Neutrophil (primary cell): ENCODE results near the gene CYBRD1.

Experiments
- H3K27ac ChIP-seq: fragments of 200-600 bp; sonication (generic); 2 replicates; pipeline ENCODE4 v1.5.1; 2016; ENCODE audit warnings: mild to moderate bottlenecking, moderate library complexity
- H3K27me3 ChIP-seq: fragments of 200-600 bp; sonication (generic); 2 replicates; pipeline ENCODE4 v1.6.0; 2016; ENCODE audit warnings: mild to moderate bottlenecking
- H3K36me3 ChIP-seq: fragments of 200-600 bp; sonication (generic); 2 replicates; pipeline ENCODE4 v1.5.1; 2017
- H3K4me1 ChIP-seq, 2 experiments: fragments of 200-600 bp in 1 of 2; sonication (generic) in 1 of 2; 1 replicate in 1 of 2; 2 replicates in 1 of 2; pipeline versions ENCODE4 v1.5.1 to v1.6.1; 2013 to 2016; ENCODE audit warnings: low read depth in 1 of 2, low read length in 1 of 2, mild to moderate bottlenecking in 1 of 2, moderate library complexity in 1 of 2; ENCODE audit not compliant: control insufficient read depth in 1 of 2, insufficient read depth in 1 of 2
- H3K4me3 ChIP-seq, 2 experiments: fragments of 200-600 bp in 1 of 2; sonication (generic) in 1 of 2; 1 replicate in 1 of 2; 2 replicates in 1 of 2; pipeline ENCODE4 v1.5.1; 2013 to 2016; ENCODE audit warnings: low read depth in 1 of 2, low read length in 1 of 2, mild to moderate bottlenecking in 1 of 2, moderate library complexity in 1 of 2
- H3K9me3 ChIP-seq: fragments of 200-600 bp; sonication (generic); 2 replicates; pipeline ENCODE4 v1.5.1; 2016
- CTCF ChIP-seq: fragments of 200-600 bp; sonication (generic); IDR thresholded peaks from 2 replicates; pipeline ENCODE4 v1.5.1; 2016; ENCODE audit warnings: antibody characterized with exemption

The CYBRD1 gene

GRCh38 chr2:171522052-171522787 lies at the start of gene CYBRD1:
CYBRD1 (plus strand) TSS chr2:171522474; CDS start chr2:171522546, 72 bp downstream.
- TF ChIP-seq CTCF = no peak
- Histone ChIP-seq H3K9me3 (no peaks in the 10 kb centered on the region), H3K4me1 (peaks cover 16 to 19% of the 10 kb centered on the region in 2 experiments), H3K27ac (peak within 1 kb of the TSS; percentile 87), H3K27me3 (no peaks in the 10 kb centered on the region), H3K4me3 (peak within 1 kb of the TSS; percentile 67 to 87), H3K36me3 (no peaks in the 10 kb centered on the region)

- no peaks in the 10 kb centered on the region for H3K27me3 ChIP-seq
- no peaks in the 10 kb centered on the region for H3K4me1 ChIP-seq
- no peak overlapping the region for H3K27ac ChIP-seq
- H3K9me3 ChIP-seq = no peaks in the 10 kb centered on the region
- TF ChIP-seq CTCF = no peak
- peaks cover 18% of the 10 kb centered on the region for H3K36me3 ChIP-seq
- H3K4me3 ChIP-seq = no peak overlapping the region
These were observed 46.3 kb upstream of the CYBRD1 start for GRCh38 chr2:171475979-171476378.

- H3K4me1 ChIP-seq = peaks cover 15 to 19% of the 10 kb centered on the region in 2 experiments
- TF ChIP-seq CTCF = no peak
- peaks cover 18% of the 10 kb centered on the region for H3K36me3 ChIP-seq
- no peaks in the 10 kb centered on the region for H3K9me3 ChIP-seq
- H3K27me3 ChIP-seq = no peaks in the 10 kb centered on the region
- no peak overlapping the region for H3K4me3 ChIP-seq
- H3K27ac ChIP-seq = no peak overlapping the region
These were observed 43.9 kb upstream of the CYBRD1 start for GRCh38 chr2:171478345-171478744.

- TF ChIP-seq CTCF = no peak
- H3K27me3 ChIP-seq = no peaks in the 10 kb centered on the region
These were observed 43.0 kb upstream of the CYBRD1 start for GRCh38 chr2:171479154-171479814.

GRCh38 chr2:171480908-171481307 lies 41.4 kb upstream of the CYBRD1 start:
- Histone ChIP-seq H3K4me1 (peaks cover 15 to 19% of the 10 kb centered on the region in 2 experiments), H3K27ac (no peak overlapping the region), H3K36me3 (peaks cover 10% of the 10 kb centered on the region), H3K9me3 (no peaks in the 10 kb centered on the region), H3K4me3 (no peak overlapping the region), H3K27me3 (no peaks in the 10 kb centered on the region)
- no peak for TF ChIP-seq CTCF

More at GRCh38 chr2:171479154-171479814, 43.0 kb upstream of the CYBRD1 start:
- Histone ChIP-seq H3K36me3 (peaks cover 14% of the 10 kb centered on the region), H3K27ac (no peak overlapping the region), H3K4me3 (no peak overlapping the region), H3K4me1 (peaks cover 15 to 19% of the 10 kb centered on the region in 2 experiments), H3K9me3 (no peaks in the 10 kb centered on the region)
